ENCODE results near the gene KCNK7.

KCNK7 gene

GRCh38 chr11:65637032-65637557 is 41.5 kb upstream of the KCNK7 start:
- no peaks in the 10 kb centered on the region for H3K27me3 ChIP-seq (ENCODE audit: control insufficient read depth, insufficient read depth, low read length)
- peaks cover 3% of the 10 kb centered on the region for H3K4me1 ChIP-seq (ENCODE audit: control insufficient read depth, insufficient read depth, low read length)
- H3K9me3 ChIP-seq (ENCODE audit: control insufficient read depth, insufficient read depth, low read length) = no peaks in the 10 kb centered on the region
- peaks cover 28% of the 10 kb centered on the region for H3K36me3 ChIP-seq (ENCODE audit: control insufficient read depth, insufficient read depth, low read length)
- H3K4me3 ChIP-seq (ENCODE audit: low read length) = no peak overlapping the region
- no CpG with 5 or more reads among the region's 3 CpGs for WGBS (ENCODE audit: insufficient coverage, insufficient read length)
- H3K27ac ChIP-seq (ENCODE audit: low read length) = no peak overlapping the region
- DNase-seq (ENCODE audit: low read depth, low spot score) = no peak

GRCh38 chr11:65636108-65637031 is 40.8 kb upstream of the KCNK7 start:
- no peaks in the 10 kb centered on the region for H3K27me3 ChIP-seq (ENCODE audit: control insufficient read depth, insufficient read depth, low read length)
- no peak overlapping the region for H3K27ac ChIP-seq (ENCODE audit: low read length)
- no CpG with 5 or more reads among the region's 28 CpGs for WGBS (ENCODE audit: insufficient coverage, insufficient read length)
- no peak for DNase-seq (ENCODE audit: low read depth, low spot score)
- H3K9me3 ChIP-seq (ENCODE audit: control insufficient read depth, insufficient read depth, low read length) = no peaks in the 10 kb centered on the region
- H3K36me3 ChIP-seq (ENCODE audit: control insufficient read depth, insufficient read depth, low read length) = peaks cover 28% of the 10 kb centered on the region
- no peak overlapping the region for H3K4me3 ChIP-seq (ENCODE audit: low read length)
- H3K4me1 ChIP-seq (ENCODE audit: control insufficient read depth, insufficient read depth, low read length) = peaks cover 1% of the 10 kb centered on the region

DNA sequence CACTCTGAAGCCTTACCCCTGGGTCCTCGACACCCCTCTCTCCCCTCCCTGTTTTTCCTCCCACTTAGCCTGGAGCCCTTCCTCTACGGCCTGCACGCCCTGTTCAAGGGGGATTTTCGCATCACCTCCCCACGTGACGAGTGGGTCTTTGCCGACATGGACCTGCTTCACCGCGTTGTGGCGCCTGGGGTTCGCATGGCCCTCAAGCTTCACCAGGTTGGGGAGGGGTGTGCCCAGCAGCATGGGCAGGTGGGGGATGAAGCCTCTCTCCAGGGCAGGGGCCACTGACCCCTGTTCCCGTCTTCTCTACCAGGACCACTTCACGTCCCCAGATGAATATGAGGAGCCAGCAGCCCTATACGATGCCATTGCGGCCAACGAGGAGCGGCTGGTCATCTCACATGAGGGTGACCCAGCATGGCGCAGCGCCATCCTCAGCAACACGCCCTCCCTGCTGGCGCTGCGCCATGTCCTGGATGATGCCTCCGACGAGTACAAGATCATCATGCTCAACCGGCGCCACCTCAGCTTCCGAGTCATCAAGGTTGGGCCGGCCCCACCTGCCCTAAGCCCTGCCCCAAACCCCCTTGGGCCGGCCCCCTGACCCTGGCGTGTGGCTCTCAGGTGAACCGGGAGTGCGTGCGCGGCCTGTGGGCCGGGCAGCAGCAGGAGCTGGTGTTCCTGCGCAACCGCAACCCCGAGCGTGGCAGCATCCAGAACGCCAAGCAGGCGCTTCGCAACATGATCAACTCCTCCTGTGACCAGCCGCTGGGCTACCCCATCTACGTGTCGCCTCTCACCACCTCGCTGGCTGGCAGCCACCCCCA is 39.5 kb upstream of the KCNK7 start:
- no CpG with 5 or more reads among the region's 46 CpGs for WGBS (ENCODE audit: insufficient coverage, insufficient read length)
- H3K36me3 ChIP-seq (ENCODE audit: control insufficient read depth, insufficient read depth, low read length) = peaks cover 34% of the 10 kb centered on the region
- H3K27ac ChIP-seq (ENCODE audit: low read length) = no peak overlapping the region
- H3K9me3 ChIP-seq (ENCODE audit: control insufficient read depth, insufficient read depth, low read length) = no peaks in the 10 kb centered on the region
- no peak for DNase-seq (ENCODE audit: low read depth, low spot score)
- H3K4me3 ChIP-seq (ENCODE audit: low read length) = no peak overlapping the region; the same call in 1 of the 2 replicates
- no peaks in the 10 kb centered on the region for H3K27me3 ChIP-seq (ENCODE audit: control insufficient read depth, insufficient read depth, low read length)
- no peaks in the 10 kb centered on the region; the same call in 1 of the 2 replicates for H3K4me1 ChIP-seq (ENCODE audit: control insufficient read depth, insufficient read depth, low read length)

DNA sequence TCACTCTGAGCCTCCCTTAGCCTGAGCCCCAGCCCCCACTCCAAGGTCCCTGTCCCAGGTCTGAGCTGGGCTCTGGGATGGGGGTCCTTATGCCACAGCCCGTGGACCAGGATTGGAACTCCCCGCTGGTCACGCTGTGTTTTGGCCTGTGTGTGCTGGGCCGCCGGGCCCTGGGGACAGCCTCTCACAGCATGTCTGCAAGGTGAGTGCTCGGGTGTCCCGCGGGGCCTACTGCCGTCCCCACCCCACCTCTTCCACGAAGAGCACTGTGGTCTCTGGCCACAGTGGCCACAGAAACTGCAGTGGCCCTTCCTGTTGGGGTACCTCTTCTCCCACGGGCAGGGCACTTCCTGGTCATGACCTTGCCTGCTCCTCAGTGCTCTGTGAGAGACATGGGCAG is 38.8 kb upstream of the KCNK7 start:
- WGBS (ENCODE audit: insufficient coverage, insufficient read length) = no CpG with 5 or more reads among the region's 11 CpGs
- DNase-seq (ENCODE audit: low read depth, low spot score) = no peak
- Histone ChIP-seq H3K4me1 (ENCODE audit: control insufficient read depth, insufficient read depth, low read length) (no peaks in the 10 kb centered on the region; the same call in 1 of the 2 replicates), H3K4me3 (ENCODE audit: low read length) (no peak overlapping the region), H3K27me3 (ENCODE audit: control insufficient read depth, insufficient read depth, low read length) (no peaks in the 10 kb centered on the region), H3K36me3 (ENCODE audit: control insufficient read depth, insufficient read depth, low read length) (peaks cover 41% of the 10 kb centered on the region), H3K27ac (ENCODE audit: low read length) (no peak overlapping the region), H3K9me3 (ENCODE audit: control insufficient read depth, insufficient read depth, low read length) (no peaks in the 10 kb centered on the region)

DNA sequence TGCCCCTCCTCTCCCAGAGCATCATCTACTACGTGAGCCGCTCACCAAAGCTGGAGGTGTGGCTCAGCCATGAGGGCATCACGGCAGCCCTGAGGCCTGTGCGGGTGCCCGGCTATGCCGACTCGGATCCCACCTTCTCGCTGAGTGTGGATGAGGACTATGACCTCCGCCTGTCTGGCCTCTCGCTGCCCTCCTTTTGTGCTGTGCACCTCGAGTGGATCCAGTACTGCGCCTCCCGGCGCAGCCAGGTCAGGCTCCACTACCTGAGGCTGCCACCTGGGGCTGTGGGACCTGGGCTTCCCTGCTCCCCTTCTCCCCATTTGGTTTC is 38.5 kb upstream of the KCNK7 start:
- peaks cover 45% of the 10 kb centered on the region for H3K36me3 ChIP-seq (ENCODE audit: control insufficient read depth, insufficient read depth, low read length)
- WGBS (ENCODE audit: insufficient coverage, insufficient read length) = no CpG with 5 or more reads among the region's 14 CpGs
- no peak overlapping the region for H3K4me3 ChIP-seq (ENCODE audit: low read length)
- no peak overlapping the region for H3K27ac ChIP-seq (ENCODE audit: low read length)
- no peaks in the 10 kb centered on the region for H3K27me3 ChIP-seq (ENCODE audit: control insufficient read depth, insufficient read depth, low read length)
- H3K9me3 ChIP-seq (ENCODE audit: control insufficient read depth, insufficient read depth, low read length) = no peaks in the 10 kb centered on the region
- no peaks in the 10 kb centered on the region; the same call in 1 of the 2 replicates for H3K4me1 ChIP-seq (ENCODE audit: control insufficient read depth, insufficient read depth, low read length)
- no peak for DNase-seq (ENCODE audit: low read depth, low spot score)

GRCh38 chr11:65633390-65634108 is 37.9 kb upstream of the KCNK7 start:
- no peak for DNase-seq (ENCODE audit: low read depth, low spot score)
- Histone ChIP-seq H3K27ac (ENCODE audit: low read length) (no peak overlapping the region), H3K36me3 (ENCODE audit: control insufficient read depth, insufficient read depth, low read length) (peaks cover 48% of the 10 kb centered on the region), H3K27me3 (ENCODE audit: control insufficient read depth, insufficient read depth, low read length) (no peaks in the 10 kb centered on the region), H3K9me3 (ENCODE audit: control insufficient read depth, insufficient read depth, low read length) (no peaks in the 10 kb centered on the region), H3K4me3 (ENCODE audit: low read length) (no peak overlapping the region), H3K4me1 (ENCODE audit: control insufficient read depth, insufficient read depth, low read length) (no peaks in the 10 kb centered on the region; the same call in 1 of the 2 replicates)
- WGBS (ENCODE audit: insufficient coverage, insufficient read length) = no CpG with 5 or more reads among the region's 20 CpGs

GRCh38 chr11:65630215-65630614 is 34.6 kb upstream of the KCNK7 start:
- Histone ChIP-seq H3K9me3 (ENCODE audit: control insufficient read depth, insufficient read depth, low read length) (no peaks in the 10 kb centered on the region), H3K27ac (ENCODE audit: low read length) (no peak overlapping the region), H3K27me3 (ENCODE audit: control insufficient read depth, insufficient read depth, low read length) (no peaks in the 10 kb centered on the region), H3K4me3 (ENCODE audit: low read length) (no peak overlapping the region), H3K4me1 (ENCODE audit: control insufficient read depth, insufficient read depth, low read length) (no peaks in the 10 kb centered on the region), H3K36me3 (ENCODE audit: control insufficient read depth, insufficient read depth, low read length) (peaks cover 61% of the 10 kb centered on the region)
- WGBS (ENCODE audit: insufficient coverage, insufficient read length) = no CpG with 5 or more reads among the region's 11 CpGs
- no peak for DNase-seq (ENCODE audit: low read depth, low spot score)

GRCh38 chr11:65629579-65629978 is 34.0 kb upstream of the KCNK7 start:
- Histone ChIP-seq H3K27me3 (ENCODE audit: control insufficient read depth, insufficient read depth, low read length) (no peaks in the 10 kb centered on the region), H3K9me3 (ENCODE audit: control insufficient read depth, insufficient read depth, low read length) (no peaks in the 10 kb centered on the region), H3K27ac (ENCODE audit: low read length) (no peak overlapping the region), H3K36me3 (ENCODE audit: control insufficient read depth, insufficient read depth, low read length) (peaks cover 58% of the 10 kb centered on the region), H3K4me1 (ENCODE audit: control insufficient read depth, insufficient read depth, low read length) (no peaks in the 10 kb centered on the region), H3K4me3 (ENCODE audit: low read length) (no peak overlapping the region)
- WGBS (ENCODE audit: insufficient coverage, insufficient read length) = no CpG with 5 or more reads among the region's 14 CpGs
- DNase-seq (ENCODE audit: low read depth, low spot score) = no peak

- H3K9me3 ChIP-seq (ENCODE audit: control insufficient read depth, insufficient read depth, low read length) = no peaks in the 10 kb centered on the region
- H3K27ac ChIP-seq (ENCODE audit: low read length) = no peak overlapping the region
- DNase-seq (ENCODE audit: low read depth, low spot score) = no peak
- no peaks in the 10 kb centered on the region for H3K27me3 ChIP-seq (ENCODE audit: control insufficient read depth, insufficient read depth, low read length)
- H3K4me1 ChIP-seq (ENCODE audit: control insufficient read depth, insufficient read depth, low read length) = no peaks in the 10 kb centered on the region
- no peak overlapping the region for H3K4me3 ChIP-seq (ENCODE audit: low read length)
- H3K36me3 ChIP-seq (ENCODE audit: control insufficient read depth, insufficient read depth, low read length) = peaks cover 51% of the 10 kb centered on the region
- WGBS (ENCODE audit: insufficient coverage, insufficient read length) = no CpG with 5 or more reads among the region's 13 CpGs
Measured at GRCh38 chr11:65627202-65627601, 31.6 kb upstream of the KCNK7 start.
